ENCODE measurements around the gene NEMF.
"Not testable (repeated sequence)": the region's sequence is repeated elsewhere in the genome, so short reads cannot be mapped to it uniquely, and the experiment has no call there.

NEMF gene

DNA sequence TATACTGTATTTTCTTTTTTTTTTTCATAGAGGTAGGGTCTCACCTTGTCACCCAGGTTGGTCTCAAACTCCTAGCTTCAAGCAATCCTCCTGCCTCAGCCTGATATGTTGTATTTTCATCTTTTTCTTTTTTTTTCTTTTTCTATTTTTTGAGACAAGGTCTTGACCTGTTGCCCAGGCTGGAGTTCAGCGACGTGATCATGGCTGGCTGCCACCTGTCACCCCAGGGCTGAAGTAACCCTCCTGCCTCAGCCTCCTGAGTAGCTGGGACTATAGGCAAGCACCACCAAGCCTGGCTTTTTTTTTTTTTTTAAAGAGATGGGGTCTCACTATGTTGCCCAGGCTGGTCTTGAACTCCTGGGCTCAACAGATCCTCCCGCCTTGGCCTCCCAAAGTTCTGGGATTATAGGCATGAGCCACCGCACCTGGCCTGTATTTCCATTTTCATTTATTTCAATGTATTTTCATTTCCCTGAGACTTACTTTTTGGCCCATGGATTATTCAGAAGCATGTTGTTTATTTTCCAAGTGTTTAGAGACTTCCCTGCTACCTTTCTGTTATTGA, 24.1 kb upstream of the NEMF start:
- no peak for DNase-seq

DNA sequence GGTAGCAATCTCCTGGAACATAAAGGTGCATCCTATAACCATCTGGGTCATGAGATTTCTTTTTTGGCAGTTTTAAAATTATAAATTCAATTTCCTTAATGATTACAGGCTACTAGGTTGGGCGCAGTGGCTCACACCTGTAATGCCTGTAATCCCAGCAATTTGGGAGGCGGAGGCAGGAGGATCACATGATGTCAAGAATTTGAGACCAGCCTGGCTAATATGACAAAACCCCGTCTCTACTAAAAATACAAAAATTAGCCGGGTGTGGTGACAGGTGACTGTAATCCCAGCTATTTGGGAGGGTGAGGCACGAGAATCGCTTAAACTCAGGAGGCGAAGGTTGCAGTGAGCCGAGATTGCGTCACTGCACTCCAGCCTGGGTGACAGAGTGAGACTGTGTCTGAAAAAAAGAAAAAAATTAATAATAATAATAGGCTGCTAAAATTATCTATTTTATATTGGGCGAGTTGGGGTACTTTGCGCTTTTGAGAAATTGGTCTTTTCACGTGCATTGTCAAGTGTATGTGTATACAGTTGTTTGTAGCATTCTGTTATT, 23.1 kb upstream of the NEMF start:
- DNase-seq: no peak

DNA sequence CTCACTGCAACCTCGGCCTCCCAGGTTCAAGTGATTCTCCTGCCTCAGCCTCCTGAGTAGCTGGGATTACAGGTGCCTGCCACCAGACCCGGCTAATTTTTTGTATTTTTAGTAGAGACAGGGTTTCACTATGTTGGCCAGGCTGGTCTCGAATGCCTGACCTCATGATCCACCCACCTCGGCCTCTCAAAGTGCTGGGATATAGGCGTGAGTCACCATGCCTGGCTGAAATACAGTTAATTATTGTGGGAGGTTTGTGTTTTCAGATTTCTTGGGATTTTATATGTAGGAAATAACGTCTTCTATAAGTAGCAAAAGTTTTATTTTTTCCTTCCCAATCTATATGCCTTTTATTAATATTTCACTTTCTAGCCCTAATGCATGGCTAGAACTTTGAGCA, 21.0 kb upstream of the NEMF start:
- peak in 1 of 2 donors; percentile 31 for DNase-seq

GRCh38 chr14:49870908-49871307, 18.3 kb upstream of the NEMF start:
- DNase-seq: no peak

DNA sequence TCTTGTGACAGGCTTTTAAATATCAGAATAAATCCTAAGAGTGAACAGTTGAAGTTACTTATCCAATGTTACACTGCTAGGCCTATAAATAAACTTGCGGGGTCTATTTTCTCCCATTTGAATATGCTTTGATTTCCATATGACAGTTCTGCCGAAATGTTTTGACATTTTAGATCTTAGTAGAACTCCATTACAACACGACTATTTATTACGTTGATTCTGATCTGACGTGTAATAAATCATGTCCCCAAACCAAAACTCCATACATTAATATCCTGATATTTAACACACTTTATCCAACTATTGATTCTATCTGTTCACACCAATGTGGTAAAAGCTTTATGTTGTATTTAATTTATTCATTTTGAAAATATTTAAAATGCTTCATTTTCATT, 16.1 kb upstream of the NEMF start:
- DNase-seq: no peak

GRCh38 chr14:49867831-49868719, 15.5 kb upstream of the NEMF start:
- DNase-seq: peak; percentile 98 to 100

DNA sequence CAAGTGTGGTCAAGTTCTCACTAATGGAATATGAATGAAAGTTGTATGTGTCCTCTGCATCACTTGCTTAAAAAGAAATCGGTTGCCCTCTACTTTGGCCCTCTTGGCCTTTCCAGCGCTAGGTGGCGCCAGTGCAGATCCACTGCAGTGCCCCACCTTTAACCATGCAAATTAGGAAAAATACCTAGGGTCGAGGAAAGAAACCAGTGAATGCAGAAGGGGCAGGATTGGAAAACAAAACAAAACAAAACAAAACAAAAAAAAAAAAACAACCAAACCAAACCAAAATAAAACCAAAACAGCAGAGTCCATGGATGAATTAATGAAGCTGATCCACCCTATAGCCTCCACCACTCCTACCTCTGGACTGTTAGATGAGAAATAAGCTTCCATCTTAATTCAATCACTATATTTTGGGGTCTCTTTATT, 12.9 kb upstream of the NEMF start:
- DNase-seq: peak; percentile 74 to 77

DNA sequence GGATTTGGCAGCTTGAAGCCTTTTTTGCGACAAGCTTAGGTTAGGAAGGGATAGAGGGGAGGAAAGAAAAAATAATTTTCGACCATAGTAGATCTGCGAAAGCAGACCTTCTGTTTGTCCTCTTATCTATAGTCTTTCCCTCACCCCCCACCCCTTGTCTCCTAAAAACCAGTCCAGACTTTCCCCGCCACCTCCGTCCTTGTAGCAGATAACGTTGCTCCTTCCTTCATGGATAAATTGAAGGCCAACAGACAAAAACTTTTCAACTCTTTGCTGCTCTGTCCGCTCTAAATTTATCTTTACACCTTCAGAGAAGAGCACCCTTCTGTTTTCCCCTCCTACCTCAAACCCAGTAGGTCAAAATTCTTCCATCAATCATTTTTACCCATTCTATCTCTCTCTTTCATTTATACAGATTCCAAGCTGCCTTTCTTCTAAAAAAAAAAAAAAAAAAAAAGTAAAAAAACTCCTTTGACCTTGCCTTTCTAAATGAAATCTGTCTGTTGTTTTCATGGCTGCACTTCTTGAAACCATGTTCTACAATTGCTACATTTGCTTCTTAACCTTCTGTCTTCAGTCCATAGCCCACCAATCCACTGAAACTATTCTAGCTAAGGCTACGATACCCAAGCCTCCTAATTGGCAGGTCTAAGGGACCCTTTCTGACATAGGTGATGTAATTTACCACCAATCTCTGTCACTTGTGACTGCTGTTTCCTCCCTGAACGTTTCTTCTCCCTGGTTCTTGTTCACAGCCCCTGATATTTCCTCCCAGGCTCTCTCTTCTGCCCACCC, 11.1 kb upstream of the NEMF start:
- DNase-seq: no peak

DNA sequence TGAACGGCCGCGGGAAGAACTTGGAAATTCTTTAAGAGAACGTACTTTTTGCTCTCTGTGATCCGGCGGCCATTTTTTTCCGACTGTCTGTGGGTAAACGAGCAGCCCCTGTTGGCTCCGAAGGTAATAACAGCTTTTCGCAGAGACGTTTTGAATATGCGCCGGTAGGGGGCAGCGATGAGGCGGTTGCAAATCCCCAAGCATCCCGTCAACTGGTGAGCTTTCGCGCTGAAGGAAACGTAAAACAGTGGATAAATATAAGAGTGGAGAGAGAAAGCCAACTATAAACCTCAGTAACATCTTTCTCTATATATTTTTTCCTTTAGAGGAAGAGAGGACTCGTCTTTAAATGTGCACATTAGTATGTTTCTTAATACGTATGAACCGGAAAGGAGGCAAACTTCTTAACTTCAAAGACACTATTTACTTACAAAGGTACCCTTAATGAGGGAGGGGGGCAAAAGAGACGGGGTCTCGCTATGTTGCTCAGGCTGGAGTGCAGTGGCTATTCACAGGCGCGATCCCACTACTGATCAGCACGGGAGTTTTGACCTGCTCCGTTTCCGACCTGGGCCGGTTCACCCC, 9.6 kb upstream of the NEMF start:
- peak; percentile 88 to 90 for DNase-seq

GRCh38 chr14:49861699-49862088, 9.1 kb upstream of the NEMF start:
- peak; percentile 73 to 77 for DNase-seq

DNA sequence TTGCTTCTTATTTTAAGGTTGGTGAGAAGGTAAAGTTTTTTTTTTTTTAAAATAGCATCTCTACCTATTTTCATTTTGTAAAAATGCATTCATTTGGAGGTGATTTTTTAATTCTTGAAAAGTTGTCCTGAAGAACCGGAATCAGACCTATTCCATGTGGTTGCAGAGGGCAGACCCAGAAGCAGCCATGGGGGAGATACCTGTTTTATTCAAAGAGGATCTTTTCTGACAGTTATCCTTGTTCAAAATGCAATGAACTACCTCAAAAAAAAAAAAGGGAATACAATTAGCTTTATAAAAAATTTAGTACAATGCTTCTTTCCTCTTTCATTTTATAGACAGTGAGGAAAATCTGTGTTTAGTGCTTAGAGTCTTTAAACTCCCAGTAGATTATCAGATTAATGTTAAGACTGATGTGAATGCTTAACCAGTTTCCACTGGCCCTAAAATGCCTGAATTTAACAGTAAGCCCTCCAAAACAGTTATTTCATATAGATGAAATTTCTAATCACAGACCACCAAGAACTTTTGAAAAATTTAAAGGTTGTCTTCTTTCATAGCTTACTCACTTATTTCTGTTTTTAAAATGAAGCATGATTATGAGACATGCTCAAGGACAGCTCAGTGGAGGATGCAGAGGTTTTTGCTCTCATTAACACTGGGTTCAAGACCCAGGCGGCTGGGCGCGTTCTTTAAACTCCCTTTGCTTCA, 8.6 kb upstream of the NEMF start:
- DNase-seq: no peak

DNA sequence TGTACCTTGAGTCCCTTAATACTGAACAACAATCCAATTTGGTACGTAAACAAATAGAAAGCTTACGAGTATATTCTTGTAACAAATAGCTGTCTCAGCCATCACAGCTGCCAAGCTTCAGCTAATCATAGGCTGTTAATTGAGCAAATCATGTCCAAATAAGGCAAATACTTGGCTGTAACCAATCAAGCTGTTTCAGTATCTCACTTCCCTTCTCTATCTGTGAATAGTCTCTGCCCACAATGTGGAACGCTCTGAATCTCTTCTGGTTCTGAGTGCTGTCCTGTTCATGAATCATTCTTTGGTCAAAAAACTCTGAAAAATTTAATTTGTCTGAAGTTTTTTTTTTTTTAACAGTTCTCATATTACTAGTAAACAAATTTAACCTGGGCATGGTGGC, 5.8 kb upstream of the NEMF start:
- peak; percentile 17 to 26 for DNase-seq

DNA sequence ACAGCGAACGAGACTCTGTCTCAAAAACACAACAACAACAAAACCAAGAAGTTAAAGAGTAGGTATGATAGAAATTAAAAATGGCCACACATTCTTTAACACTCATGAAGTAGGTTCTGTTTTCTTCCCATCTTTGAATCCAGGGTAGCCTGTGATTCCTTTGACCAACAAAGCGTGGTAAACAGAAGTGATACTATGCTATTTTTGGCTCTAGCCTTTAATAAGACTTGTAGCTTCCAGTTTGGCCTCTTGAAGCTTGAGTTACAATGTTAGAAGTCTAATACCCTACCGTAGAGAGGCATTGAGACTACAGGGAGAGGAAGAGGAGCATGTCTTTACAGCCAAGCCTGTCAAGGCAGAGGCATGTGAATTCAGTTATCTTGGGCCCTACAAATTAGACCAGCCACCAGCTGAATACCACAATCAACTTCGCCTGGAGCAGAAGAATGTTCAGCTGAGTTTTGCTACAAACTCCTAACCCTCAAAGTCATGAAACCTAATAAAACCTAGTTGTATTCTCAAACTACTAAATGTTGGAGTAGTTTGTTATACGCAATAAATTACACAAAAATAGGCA, 4.9 kb upstream of the NEMF start:
- DNase-seq: peak; percentile 30 to 45

GRCh38 chr14:49853572-49854375, 1.2 kb upstream of the NEMF start:
- peak; percentile 78 to 82 for DNase-seq

- no peak for DNase-seq
Observed at GRCh38 chr14:49853158-49853477, 530 bp upstream of the NEMF start.

GRCh38 chr14:49851813-49852212, 775 bp downstream of the NEMF start:
- DNase-seq: no peak

GRCh38 chr14:49849213-49849847, 3.3 kb downstream of the NEMF start:
- no peak for DNase-seq

DNA sequence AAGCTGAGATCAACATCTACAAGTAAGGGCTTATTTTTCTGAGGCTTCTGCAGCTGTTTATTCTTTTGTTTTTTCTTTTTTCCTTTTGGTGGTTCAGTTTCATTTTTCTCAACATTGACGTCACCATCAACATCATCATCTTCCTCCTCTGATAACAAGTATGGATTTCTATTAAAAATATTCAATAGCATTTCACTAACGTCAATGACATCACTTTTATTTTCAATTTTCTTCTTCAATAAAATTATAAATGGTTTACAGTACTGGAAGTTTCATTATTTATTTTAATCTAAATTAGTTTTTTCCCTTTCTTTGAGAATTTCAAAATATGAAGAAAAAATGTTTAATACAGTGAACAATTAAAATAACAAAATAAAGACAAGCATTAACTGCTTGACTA, 23.9 kb downstream of the NEMF start:
- DNase-seq: no peak

DNA sequence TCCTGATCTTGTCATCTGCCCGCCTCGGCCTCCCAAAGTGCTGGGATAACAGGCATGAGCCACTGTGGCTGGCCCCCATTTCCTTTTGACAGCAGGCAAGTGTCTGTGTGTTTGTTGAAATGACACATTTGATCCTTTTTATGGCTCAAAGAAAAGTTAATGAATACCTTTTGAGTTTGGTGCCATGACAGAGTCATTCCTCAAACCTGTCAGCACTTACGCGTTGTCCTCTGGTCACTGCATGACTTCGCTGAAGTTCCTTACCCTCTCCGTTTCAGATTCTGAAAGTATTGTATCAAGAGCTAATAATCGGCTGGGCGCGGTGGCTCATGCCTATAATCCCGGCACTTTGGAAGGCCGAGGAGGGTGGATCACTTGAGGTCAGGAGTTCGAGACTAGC, 32.4 kb downstream of the NEMF start:
- DNase-seq: no peak

DNA sequence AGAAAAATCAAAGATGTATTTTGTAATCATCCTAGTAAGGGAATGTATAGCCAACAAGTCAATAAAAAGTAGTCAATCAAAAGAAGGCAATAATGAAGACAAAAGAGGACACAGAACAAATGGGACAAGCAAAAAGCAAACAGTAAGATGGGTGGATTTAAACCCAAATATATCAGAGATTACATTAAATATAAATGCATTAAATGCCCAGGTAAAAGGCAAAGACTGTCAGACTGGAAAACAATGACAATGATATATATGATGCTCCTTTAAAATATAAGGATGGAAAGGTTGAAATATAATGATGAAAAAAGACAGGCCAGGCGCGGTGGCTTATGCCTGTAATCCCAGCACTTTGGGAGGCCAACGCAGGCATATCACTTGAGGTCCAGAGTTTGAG, 35.7 kb downstream of the NEMF start:
- no peak for DNase-seq

DNA sequence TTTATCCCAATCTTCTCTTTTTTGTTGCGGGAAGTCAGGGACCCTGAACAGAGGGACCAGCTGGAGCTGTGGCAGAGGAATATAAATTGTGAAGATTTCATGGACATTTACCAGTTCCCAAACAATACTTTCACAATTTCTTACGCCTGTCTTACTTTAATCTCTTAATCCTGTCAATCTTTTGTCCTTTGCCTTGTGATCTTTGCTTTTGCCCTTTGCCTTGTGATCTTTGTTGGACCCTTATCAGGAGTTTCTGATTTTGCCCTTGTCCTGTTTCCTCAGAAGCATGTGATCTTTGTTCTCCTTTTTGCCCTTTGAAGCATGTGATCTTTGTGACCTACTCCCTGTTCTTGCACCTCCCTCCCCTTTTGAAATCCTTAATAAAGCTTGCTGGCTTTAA, 36.5 kb downstream of the NEMF start:
- DNase-seq: not testable (repeated sequence)

Measured in inflammatory macrophage (primary cell).